22Rv1 (cell line): Measurements from ENCODE around the gene TMEM185A.
"Not testable (repeated sequence)": the region's sequence is repeated elsewhere in the genome, so short reads cannot be mapped to it uniquely, and the experiment has no call there.

ENCODE experiments used
- H3K27ac ChIP-seq: fragments of 450-650 bp; 2 replicates; pipeline ENCODE4 v1.5.1; 2017
- ZFX ChIP-seq: fragments of 450-650 bp; IDR thresholded peaks from 2 replicates; pipeline ENCODE4 v1.6.1; 2017; ENCODE audit warnings: antibody characterized with exemption, borderline replicate concordance
- TF ChIP-seq, protein P1 (sequence below): fragments of 450-650 bp; IDR thresholded peaks from 2 replicates; pipeline ENCODE4 v1.5.1; 2017; ENCODE audit warnings: mild to moderate bottlenecking

The TMEM185A gene

DNA sequence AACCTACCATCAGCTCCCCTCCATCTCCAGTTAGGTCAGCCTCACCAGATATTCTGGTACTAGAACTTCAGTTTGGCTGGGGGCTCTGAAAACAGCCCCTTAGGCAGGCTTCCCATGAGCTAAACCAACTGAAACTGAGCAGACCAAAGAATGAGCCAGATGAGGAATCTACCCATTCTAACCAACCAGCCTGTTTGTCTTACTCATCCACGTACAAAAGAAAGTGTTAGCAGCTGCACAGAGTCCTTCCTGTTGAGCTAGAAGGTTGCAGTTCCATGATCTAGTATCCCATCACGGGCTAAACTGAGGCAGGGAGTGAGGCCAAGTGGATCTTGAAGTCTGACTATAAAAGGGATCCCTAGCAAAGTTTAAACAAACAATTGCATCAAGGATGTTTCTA lies 61.8 kb downstream of the TMEM185A start:
- TF ChIP-seq, protein P1, sequence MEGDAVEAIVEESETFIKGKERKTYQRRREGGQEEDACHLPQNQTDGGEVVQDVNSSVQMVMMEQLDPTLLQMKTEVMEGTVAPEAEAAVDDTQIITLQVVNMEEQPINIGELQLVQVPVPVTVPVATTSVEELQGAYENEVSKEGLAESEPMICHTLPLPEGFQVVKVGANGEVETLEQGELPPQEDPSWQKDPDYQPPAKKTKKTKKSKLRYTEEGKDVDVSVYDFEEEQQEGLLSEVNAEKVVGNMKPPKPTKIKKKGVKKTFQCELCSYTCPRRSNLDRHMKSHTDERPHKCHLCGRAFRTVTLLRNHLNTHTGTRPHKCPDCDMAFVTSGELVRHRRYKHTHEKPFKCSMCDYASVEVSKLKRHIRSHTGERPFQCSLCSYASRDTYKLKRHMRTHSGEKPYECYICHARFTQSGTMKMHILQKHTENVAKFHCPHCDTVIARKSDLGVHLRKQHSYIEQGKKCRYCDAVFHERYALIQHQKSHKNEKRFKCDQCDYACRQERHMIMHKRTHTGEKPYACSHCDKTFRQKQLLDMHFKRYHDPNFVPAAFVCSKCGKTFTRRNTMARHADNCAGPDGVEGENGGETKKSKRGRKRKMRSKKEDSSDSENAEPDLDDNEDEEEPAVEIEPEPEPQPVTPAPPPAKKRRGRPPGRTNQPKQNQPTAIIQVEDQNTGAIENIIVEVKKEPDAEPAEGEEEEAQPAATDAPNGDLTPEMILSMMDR = no peak
- no peak for TF ChIP-seq ZFX
- H3K27ac ChIP-seq = no peak overlapping the region

DNA sequence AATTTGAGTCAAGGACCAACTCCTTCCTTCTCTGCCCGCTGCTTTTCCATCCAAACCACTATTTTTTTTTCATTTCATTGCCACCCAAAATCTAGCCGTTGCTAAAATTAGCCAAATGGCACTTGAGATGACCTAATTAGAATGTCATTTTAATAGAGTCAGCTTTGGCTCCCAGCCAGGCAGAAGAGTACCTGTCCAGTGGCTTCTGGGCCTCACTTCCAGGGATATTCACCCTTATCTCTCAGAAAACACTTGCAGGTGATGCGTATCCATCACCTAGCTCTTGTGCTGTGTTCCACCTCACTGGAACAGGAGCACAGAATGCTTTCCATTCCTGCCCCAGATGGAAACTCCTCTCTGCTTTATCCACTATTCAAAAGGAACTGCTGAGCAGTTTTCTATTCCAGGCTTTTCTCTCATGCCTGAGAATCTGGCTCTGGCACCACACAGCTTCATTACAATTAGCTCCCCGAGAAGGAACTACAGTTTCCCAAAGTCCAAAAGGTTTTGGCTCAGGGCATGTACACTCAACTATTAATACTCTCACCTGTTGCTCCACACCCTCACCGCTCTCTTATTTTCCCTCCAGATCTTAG lies 62.8 kb downstream of the TMEM185A start:
- TF ChIP-seq ZFX = no peak
- TF ChIP-seq, protein P1 = no peak

DNA sequence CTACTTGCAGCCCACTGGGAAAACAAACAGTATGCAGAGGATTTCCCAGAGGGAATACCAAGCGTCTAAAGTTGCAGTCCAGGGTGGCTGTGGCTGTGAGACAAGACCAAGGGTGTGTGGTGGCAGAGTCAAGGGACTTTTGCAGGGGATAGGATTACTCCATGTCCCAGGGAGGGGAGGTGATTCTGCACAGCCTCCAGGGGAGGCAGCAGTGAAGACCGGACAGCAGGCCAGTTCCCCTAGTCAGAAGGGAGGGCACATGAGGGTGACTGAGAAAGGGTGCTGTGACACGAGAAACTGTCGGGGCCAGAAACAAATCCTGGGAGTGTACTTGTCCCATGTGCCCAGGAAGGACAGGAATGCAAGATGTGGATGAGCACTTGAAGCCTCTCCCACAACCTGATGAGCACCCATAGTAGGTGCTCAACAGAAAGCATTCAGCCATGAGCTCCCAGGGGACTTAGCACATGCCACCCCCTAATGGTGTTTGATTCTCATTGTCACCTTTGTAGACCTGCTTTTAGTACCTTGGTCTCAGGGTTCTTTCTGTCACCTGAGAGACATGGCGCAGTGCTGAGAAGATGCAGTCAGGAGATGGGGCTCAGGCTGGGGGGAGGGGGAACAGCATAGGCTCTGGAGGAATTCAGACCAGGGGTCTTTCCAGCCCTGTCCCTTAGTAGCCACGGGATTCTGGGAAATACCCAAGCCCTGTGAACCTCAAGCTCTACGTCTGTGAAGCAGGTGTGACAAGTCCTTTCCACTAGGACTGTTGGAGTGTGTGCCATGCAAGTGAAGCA lies 63.8 kb downstream of the TMEM185A start:
- TF ChIP-seq, protein P1 = no peak

More for the DNA sequence above, 62.8 kb downstream of the TMEM185A start:
- H3K27ac ChIP-seq = no peak overlapping the region

DNA sequence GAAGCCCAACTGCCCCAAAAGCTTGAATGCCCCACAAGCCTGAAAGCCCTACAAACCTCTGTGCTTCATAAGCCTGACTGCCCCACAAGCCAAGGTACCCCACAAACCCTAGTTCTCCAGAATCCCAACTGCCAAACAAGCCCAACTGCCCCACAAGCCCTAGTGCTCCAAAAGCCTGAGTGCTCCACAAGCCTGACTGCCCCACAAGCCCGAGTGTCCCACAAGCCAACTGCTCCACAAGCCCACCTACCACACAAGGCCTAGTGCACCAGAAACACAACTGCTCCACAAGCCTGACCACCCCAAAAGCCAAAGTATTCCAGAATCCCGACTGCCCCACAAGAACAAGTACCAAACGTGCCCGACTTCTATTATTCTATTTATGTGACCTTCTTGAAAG lies 68.2 kb downstream of the TMEM185A start:
- TF ChIP-seq, protein P1 = no peak
- TF ChIP-seq ZFX = no peak
- H3K27ac ChIP-seq = no peak overlapping the region

More for the DNA sequence above, 63.8 kb downstream of the TMEM185A start:
- H3K27ac ChIP-seq = no peak overlapping the region

GRCh38 chrX:149555251-149555650 lies 76.3 kb downstream of the TMEM185A start:
- not testable (repeated sequence) for H3K27ac ChIP-seq

GRCh38 chrX:149551939-149552248 lies 79.7 kb downstream of the TMEM185A start:
- not testable (repeated sequence) for H3K27ac ChIP-seq

- H3K27ac ChIP-seq = not testable (repeated sequence)
These were observed 80.2 kb downstream of the TMEM185A start for GRCh38 chrX:149551245-149551938.

GRCh38 chrX:149550454-149550853 lies 81.1 kb downstream of the TMEM185A start:
- H3K27ac ChIP-seq = not testable (repeated sequence)

DNA sequence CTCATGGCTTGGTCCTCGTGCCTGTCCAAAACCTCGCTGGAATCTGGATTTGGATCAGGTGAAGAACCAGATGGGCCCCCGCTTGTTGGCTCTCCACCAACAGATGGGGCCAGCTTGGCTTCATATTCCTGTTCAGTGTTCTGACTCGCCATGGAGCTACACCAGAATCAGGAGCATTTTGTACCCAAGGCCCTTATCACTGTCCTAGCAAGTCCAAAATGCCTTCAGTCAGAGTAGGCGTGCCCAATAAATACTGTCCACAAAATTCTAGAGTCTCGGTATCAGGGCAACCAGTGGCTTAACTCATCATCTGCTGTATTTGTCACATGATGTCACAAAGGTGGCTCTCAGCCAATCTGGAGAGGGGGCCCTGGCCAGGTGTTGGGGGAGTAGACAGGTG lies 81.9 kb downstream of the TMEM185A start, which contains the start of gene HSFX3:
HSFX3 (minus strand) TSS at position 224 of the 400 bp plus-strand sequence; CDS start at position 152, 72 bp downstream.
- H3K27ac ChIP-seq = not testable (repeated sequence)

DNA sequence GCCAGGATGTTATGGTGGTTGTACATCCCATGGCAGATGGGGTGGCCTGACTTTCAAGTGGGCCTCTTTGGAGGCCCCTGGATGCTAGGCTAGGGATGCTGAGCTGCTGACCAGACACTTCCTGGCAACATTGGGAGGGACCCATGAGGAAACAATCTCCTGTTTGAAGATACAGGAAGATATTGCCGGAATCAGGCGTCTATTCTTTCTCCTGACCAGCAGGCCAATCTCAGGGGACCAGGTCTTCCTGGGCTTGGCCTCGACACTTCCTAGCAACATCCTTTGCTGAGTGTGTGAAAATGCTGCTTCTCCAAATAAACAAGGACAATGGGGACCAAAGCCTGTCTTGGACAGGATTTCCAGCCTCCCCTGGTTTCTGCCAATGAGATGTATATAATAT lies 83.8 kb downstream of the TMEM185A start:
- not testable (repeated sequence) for H3K27ac ChIP-seq

GRCh38 chrX:149546962-149547361 lies 84.6 kb downstream of the TMEM185A start:
- not testable (repeated sequence) for H3K27ac ChIP-seq
